Stimulated activated naive CD8-positive, alpha-beta T cell treated with anti-CD3 and anti-CD28 coated beads, Interleukin-15, amount 100 ng/mL, for 72 hours (primary cell): ENCODE data around the gene SPOP.

Source experiments
- ATAC-seq: fragments of 150-1000 bp; cut with Tn5 transposase; 2 replicates; pipeline ENCODE4 v1.10.0; 2021; ENCODE audit warnings: mild to moderate bottlenecking, moderate library complexity
- DNase-seq, 2 donors: peaks; one replicate each; pipeline ENCODE4 v3.0.0; 2021 to 2022
- H3K27ac Mint-ChIP-seq, 2 donors: one replicate each; pipeline ENCODE4 v1.8.0; 2022; ENCODE audit warnings: mild to moderate bottlenecking in 2 of 2, mixed read lengths in 2 of 2, moderate library complexity in 2 of 2
- H3K27me3 Mint-ChIP-seq: one replicate; pipeline ENCODE4 v1.8.0; 2022; ENCODE audit warnings: mixed read lengths
- H3K4me1 Mint-ChIP-seq: one replicate; pipeline ENCODE4 v1.8.0; 2022; ENCODE audit warnings: mild to moderate bottlenecking, mixed read lengths
- H3K4me3 Mint-ChIP-seq, 2 donors: one replicate each; pipeline ENCODE4 v1.8.0; 2022; ENCODE audit warnings: mild to moderate bottlenecking in 2 of 2, mixed read lengths in 2 of 2, moderate library complexity in 1 of 2
- H3K9me3 Mint-ChIP-seq, 2 donors: one replicate each; pipeline ENCODE4 v1.8.0; 2022; ENCODE audit warnings: mixed read lengths in 2 of 2

The SPOP gene

GRCh38 chr17:49621420-49621819 lies 56.5 kb downstream of the SPOP start:
- no peak for ATAC-seq
- Mint-ChIP-seq H3K4me3 (no peak overlapping the region), H3K27me3 (no peaks in the 10 kb centered on the region), H3K4me1 (peaks cover 18% of the 10 kb centered on the region), H3K27ac (no peak overlapping the region), H3K9me3 (no peaks in the 10 kb centered on the region)
- DNase-seq = no peak

- peak overlapping the region in 1 of 2 donors; percentile 50 for H3K27ac Mint-ChIP-seq
Observed at GRCh38 chr17:49618028-49618611, 59.8 kb downstream of the SPOP start.

GRCh38 chr17:49616601-49617131 lies 61.2 kb downstream of the SPOP start:
- Mint-ChIP-seq H3K4me3 (no peak overlapping the region), H3K9me3 (no peaks in the 10 kb centered on the region), H3K4me1 (peaks cover 12% of the 10 kb centered on the region), H3K27me3 (no peaks in the 10 kb centered on the region), H3K27ac (no peak overlapping the region)
- DNase-seq (no peak), ATAC-seq (no peak)

More at GRCh38 chr17:49618028-49618611, 59.8 kb downstream of the SPOP start:
- H3K4me1 Mint-ChIP-seq = peaks cover 12% of the 10 kb centered on the region
- no peaks in the 10 kb centered on the region for H3K9me3 Mint-ChIP-seq
- no peak overlapping the region for H3K4me3 Mint-ChIP-seq
- ATAC-seq = peak; percentile 81
- DNase-seq = no peak
- no peaks in the 10 kb centered on the region for H3K27me3 Mint-ChIP-seq

DNA sequence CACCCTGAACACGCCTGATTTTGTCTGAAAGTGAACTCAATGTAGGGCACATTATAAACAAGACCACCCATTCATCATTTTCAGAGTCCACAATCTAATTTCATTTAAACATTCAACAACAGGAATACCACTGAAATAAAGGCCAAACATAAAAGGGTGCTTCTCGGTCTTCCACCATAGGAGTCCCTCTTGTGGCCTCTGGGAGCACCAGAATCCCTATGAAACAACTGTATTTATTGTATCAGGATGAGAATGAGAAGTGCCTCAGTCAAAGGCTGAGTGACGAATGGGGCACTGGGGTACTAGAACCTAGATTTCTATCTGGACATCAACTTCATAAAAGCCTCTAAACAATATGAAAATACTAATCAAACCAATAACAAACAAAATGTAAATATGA lies 61.8 kb downstream of the SPOP start:
- H3K9me3 Mint-ChIP-seq = no peaks in the 10 kb centered on the region
- no peaks in the 10 kb centered on the region for H3K27me3 Mint-ChIP-seq
- peaks cover 12% of the 10 kb centered on the region for H3K4me1 Mint-ChIP-seq
- H3K27ac Mint-ChIP-seq = peak overlapping the region in 1 of 2 donors; percentile 20
- no peak overlapping the region for H3K4me3 Mint-ChIP-seq
- DNase-seq = no peak
- no peak for ATAC-seq

DNA sequence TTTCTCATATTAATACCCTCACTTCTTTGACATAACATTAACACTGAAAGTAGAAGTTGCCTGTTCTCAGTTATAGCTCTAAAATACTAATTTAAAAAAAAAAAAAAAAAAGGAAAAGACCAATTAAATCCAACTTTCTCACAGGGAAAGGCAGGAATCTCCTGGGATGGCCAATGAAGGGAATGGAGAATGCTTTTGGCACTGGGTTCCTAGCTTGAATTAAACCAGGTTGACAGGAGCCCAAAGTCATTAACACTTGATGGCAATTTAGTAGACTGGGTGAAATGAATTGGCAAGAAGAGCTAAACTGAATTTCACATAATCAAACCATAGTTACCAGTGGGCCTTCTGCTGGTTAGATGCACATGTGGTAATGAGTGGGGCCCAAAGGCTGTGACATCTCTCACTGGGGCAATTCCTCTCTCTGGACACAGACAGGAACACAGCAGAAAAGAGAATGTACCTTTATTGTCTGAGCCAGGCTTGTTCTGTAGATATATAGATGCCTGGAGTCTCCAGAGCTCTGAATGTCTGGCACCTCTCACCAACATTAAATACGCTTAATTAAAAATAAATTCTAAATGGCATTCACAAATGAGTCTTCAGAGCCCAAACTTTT lies 64.6 kb downstream of the SPOP start:
- ATAC-seq (no peak), DNase-seq (no peak)
- H3K4me3 Mint-ChIP-seq = no peak overlapping the region
- H3K9me3 Mint-ChIP-seq = no peaks in the 10 kb centered on the region
- peaks cover under 1% of the 10 kb centered on the region for H3K4me1 Mint-ChIP-seq
- H3K27ac Mint-ChIP-seq = no peak overlapping the region
- no peaks in the 10 kb centered on the region for H3K27me3 Mint-ChIP-seq

DNA sequence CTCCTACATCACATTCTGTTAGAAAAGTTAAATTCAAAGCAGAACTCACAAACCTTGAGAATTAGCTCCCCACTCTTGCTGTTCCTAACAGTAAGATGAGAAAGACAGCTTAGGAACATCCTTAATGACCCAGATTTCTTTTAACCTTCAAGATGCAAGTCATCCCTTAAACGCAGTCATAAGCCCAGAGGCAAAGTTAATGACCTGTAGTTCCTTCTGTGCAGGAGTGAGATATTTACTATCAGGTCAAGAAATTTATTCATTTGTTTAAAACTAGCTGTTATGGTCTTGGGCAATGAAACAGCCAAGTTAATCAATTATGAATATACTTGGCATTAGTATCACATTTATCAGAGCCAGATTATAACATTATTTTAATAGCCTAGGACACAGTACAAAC lies 65.2 kb downstream of the SPOP start:
- H3K27ac Mint-ChIP-seq = no peak overlapping the region
- H3K4me1 Mint-ChIP-seq = no peaks in the 10 kb centered on the region
- ATAC-seq (no peak), DNase-seq (no peak)
- no peaks in the 10 kb centered on the region for H3K9me3 Mint-ChIP-seq
- H3K4me3 Mint-ChIP-seq = no peak overlapping the region
- no peaks in the 10 kb centered on the region for H3K27me3 Mint-ChIP-seq

DNA sequence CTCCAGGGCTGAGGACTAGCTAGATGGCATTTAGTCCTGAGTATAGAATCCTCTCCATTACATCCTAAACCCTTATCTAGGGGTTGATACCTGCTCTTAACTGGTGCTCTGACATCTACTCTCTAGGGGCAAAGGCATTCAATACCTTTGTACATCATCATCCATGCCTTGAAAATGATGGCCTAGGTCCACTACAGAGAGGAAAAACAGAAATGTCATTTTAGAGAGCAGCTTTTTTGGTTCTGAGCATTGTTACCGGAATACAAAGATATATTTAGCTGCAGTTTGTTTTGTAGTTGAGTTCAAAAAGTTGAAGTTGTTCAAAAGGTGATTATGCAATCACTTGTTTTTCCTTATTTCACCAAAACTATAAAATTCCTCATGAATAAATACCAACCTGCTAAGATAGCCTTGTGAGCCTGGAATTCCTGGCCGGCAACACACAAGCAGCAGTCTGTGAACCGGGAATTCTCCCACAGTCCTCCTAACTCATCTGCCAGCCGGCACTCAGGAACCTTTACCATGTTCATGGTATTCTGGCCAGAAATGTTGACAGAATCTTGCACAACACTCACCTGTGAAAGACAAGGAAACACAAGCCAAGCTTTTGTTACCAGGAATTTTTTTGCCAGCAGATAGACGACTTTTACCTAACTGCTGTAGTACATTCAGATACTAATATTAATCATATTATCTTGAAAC lies 66.9 kb downstream of the SPOP start:
- H3K4me3 Mint-ChIP-seq = no peak overlapping the region
- no peak overlapping the region for H3K27ac Mint-ChIP-seq
- no peaks in the 10 kb centered on the region for H3K27me3 Mint-ChIP-seq
- DNase-seq (no peak), ATAC-seq (no peak)
- H3K9me3 Mint-ChIP-seq = no peaks in the 10 kb centered on the region
- no peaks in the 10 kb centered on the region for H3K4me1 Mint-ChIP-seq

DNA sequence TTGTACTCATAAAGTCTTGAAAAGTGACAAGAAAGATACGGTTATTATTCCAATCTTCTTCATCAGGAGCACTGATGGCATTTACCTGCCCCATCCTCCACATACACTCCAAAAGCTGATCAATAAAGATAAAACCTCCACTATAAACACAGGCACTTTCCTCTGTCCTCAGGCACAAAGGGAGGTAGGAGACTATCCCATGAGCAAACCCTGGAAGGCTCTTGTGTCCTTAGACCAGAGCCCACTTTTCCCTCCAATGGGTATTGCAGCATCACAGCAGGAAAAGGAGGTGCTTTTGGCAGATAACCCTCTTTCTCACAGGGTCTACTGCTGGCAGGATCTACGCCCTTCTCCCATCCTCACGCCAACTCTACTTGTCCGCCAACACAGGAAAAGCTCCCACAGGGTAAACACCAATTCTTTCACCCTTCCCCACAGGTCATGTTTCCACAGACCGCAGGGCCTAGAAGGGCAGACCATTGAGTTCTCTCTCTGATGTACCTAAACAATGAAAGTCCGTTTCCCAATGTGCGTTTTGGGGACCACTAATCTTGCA lies 73.5 kb downstream of the SPOP start:
- Mint-ChIP-seq H3K27ac (peak overlapping the region in 1 of 2 donors; percentile 19), H3K27me3 (no peaks in the 10 kb centered on the region), H3K4me3 (no peak overlapping the region), H3K9me3 (no peaks in the 10 kb centered on the region), H3K4me1 (peaks cover 7% of the 10 kb centered on the region)
- ATAC-seq (no peak), DNase-seq (no peak)

- Mint-ChIP-seq H3K4me3 (no peak overlapping the region), H3K4me1 (peaks cover 7% of the 10 kb centered on the region), H3K27ac (no peak overlapping the region), H3K27me3 (no peaks in the 10 kb centered on the region), H3K9me3 (no peaks in the 10 kb centered on the region)
- ATAC-seq = no peak
- no peak for DNase-seq
Observed at GRCh38 chr17:49603720-49604119, 74.2 kb downstream of the SPOP start.

DNA sequence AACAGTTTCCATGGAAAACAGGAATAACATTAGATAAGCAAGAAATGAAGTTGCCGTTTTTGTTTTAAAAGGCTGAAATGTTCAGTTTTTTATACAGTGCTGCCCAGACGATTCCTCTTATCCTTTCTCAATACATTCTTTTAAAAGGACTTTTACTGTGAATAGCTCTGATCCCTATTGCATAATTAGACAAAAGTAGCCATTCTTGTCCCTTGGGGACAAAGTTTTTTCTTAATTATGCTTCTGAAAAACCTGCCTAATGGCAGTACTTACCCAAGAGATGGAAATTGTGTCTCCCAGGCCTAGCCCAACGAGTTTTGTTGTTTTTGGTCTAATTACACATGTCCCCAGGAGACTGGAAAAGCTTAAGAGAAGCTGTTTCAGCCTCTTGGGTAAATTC lies 74.7 kb downstream of the SPOP start:
- no peaks in the 10 kb centered on the region for H3K27me3 Mint-ChIP-seq
- H3K27ac Mint-ChIP-seq = no peak overlapping the region
- H3K9me3 Mint-ChIP-seq = no peaks in the 10 kb centered on the region
- no peak overlapping the region for H3K4me3 Mint-ChIP-seq
- H3K4me1 Mint-ChIP-seq = peaks cover 7% of the 10 kb centered on the region
- no peak for ATAC-seq
- no peak for DNase-seq

GRCh38 chr17:49602783-49603182 lies 75.1 kb downstream of the SPOP start:
- Mint-ChIP-seq H3K4me1 (peaks cover 7% of the 10 kb centered on the region), H3K4me3 (no peak overlapping the region), H3K27ac (no peak overlapping the region), H3K27me3 (no peaks in the 10 kb centered on the region), H3K9me3 (no peaks in the 10 kb centered on the region)
- DNase-seq (no peak), ATAC-seq (no peak)

DNA sequence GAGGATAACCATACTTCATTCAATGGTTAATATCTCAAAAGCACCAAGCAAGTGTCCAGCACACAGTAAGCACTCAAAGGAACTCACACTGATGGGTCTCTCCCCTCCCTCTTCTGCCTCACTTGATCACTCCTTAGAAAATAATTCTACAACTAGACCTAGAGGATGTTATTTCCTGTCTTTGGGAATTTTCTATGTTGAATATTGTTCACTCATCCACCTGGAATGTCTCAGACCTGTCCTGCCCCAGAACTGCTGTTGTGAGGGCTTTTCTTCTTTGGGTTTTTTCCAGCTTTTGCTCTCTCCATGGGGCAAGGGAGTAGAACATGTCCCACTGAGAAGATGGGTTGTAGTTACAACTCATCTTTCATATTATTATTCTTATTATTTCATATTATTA lies 76.9 kb downstream of the SPOP start:
- Mint-ChIP-seq H3K4me3 (no peak overlapping the region), H3K9me3 (no peaks in the 10 kb centered on the region), H3K27me3 (no peaks in the 10 kb centered on the region), H3K4me1 (peaks cover 7% of the 10 kb centered on the region), H3K27ac (no peak overlapping the region)
- DNase-seq (no peak), ATAC-seq (no peak)

GRCh38 chr17:49598918-49599317 lies 79.0 kb downstream of the SPOP start:
- Mint-ChIP-seq H3K4me3 (no peak overlapping the region), H3K27ac (no peak overlapping the region), H3K27me3 (no peaks in the 10 kb centered on the region), H3K9me3 (no peaks in the 10 kb centered on the region), H3K4me1 (peaks cover 7% of the 10 kb centered on the region)
- ATAC-seq = no peak
- DNase-seq = no peak

DNA sequence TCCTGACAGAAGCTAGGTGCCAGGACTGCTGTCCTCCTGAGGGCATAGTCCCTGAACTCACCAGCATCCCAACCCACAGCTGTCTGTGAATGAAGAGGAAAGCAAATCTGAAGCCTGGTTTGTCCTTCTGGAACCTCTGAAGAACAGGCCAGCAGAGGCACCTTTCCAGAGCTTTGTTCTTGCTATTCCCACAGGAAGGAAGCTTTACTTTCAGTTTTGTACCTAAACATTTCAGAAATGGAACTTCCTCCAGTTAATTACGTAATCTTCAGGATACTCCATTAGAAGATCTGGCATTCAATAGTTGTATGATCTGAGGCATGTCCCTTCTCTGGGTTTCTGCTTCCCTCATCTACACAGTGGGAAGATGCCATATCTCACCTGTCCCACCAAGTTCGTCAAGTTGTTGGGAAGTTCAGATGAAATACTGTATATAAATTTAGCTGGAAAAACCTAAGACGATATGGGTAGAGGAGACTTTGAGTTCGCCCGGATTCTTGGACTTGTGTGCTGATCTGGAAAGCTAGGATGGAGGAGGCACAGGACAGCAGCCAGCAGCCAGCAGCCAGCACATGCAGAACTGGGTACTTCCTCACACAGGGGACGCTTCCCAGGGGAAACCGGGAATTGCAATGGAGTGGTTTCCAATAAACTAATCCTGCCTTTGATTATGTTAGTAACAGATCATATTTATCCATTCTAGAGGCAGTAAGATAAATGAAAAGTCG lies 79.8 kb downstream of the SPOP start:
- DNase-seq = no peak
- Mint-ChIP-seq H3K4me3 (no peak overlapping the region), H3K4me1 (peaks cover 7% of the 10 kb centered on the region), H3K27ac (no peak overlapping the region), H3K27me3 (no peaks in the 10 kb centered on the region), H3K9me3 (no peaks in the 10 kb centered on the region)
- ATAC-seq = no peak

DNA sequence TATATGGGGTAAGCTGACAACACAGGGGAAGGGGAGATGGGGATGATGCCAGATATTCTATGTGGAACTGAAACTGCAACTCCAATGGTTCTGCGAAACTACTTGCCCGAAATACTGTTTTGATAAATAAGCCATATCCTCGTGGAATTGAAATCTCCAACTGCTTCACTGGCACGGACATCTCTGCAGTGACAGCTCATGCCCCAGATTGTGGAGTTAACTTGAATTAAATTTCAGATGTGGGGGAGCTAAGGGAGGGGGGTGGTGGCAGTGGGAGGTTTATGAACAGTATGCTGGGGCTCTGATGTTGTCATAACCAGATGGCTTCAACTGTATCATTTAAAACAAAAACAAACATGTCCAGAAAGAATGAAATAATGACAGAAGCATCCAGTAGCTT lies 80.5 kb downstream of the SPOP start:
- no peaks in the 10 kb centered on the region for H3K9me3 Mint-ChIP-seq
- H3K27ac Mint-ChIP-seq = no peak overlapping the region
- H3K4me1 Mint-ChIP-seq = peaks cover under 1% of the 10 kb centered on the region
- H3K27me3 Mint-ChIP-seq = no peaks in the 10 kb centered on the region
- DNase-seq (no peak), ATAC-seq (no peak)
- H3K4me3 Mint-ChIP-seq = no peak overlapping the region
